Measurements from ENCODE around the gene LARP4. TPM values are rescaled to one million over a fixed set of nuclear protein-coding genes. Genes with fewer than 3 reads are reported as not detected.

Gene LARP4
- total and polyA plus RNA-seq, 9 of the 15 experiments (the other 6 are each of a cell fraction or from before 2014, with no cell fraction given), result 31.6 to 84.5 (median 52.4) TPM

DNA sequence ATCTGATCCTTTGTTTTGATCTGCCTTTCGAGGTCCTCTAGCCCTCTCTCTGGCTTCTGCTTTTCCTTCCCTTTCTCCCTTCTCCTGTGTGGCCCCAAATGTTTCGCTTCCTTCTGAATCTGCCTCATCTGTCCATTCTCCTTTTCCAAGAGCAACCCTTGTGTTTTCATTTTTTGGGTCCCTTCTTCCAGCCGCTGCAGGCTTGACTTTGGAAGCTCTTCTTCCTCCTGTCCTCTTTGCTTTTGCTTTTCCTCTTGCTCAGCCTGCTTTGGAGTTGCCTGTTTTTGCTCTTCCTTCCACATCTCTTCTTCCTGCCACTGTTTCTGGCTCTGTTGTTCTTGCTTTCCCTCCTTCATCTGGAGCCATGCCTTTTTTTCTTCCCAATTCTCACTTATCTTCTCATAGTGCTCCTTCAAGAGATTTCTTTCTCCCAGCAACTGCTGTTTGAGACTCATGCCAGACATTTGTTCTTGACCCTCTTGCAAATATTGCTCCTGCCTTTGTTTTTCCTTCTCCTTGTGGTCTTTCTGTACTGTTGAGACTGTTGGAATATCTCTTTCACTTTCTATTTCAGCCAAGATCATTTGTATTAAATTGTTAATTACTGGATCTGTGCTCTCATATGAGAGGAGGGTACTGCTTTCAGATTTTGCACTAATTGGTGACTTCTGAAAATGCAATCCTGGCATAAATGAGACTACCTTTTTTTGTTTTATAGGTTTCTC is 46.7 kb upstream of the LARP4 start:
- no peak overlapping the region for H3K9ac ChIP-seq (ENCODE audit: insufficient read depth in 1 of 2, low read depth in 2 of 2, low read length in 2 of 2)
- CTCF ChIA-PET (ENCODE audit: low intra/inter-chr PET ratio), result no interaction called here
- H3K4me1 ChIP-seq (replicated peaks in 1 of 2; ENCODE audit: control insufficient read depth in 2 of 2, insufficient read depth in 2 of 2, low read length in 2 of 2), result peaks cover 4 to 6% of the 10 kb centered on the region in 2 experiments; a peak in 4 of 5 replicates
- H3K27me3 ChIP-seq (ENCODE audit: control insufficient read depth in 2 of 2, insufficient read depth in 2 of 2, low read length in 2 of 2), result no peaks in the 10 kb centered on the region
- intact Hi-C loops (cut with micrococcal nuclease) (no loop called here), in situ Hi-C loops (cut with MboI) (no loop called here)
- BruUV-seq (replicated peaks), result no TSS peak
- no peak overlapping the region for H3K4me3 ChIP-seq
- TF ChIP-seq ZNF324 (CRISPR knock-in tag; IDR thresholded peaks at IDR 0.05) (no peak), C11orf30 (IDR thresholded peaks at IDR 0.05; ENCODE audit: low read depth) (peak; percentile 12; the same call in 1 of the 2 replicates)
- no peaks in the 10 kb centered on the region for H3K9me3 ChIP-seq (replicated peaks; ENCODE audit: control insufficient read depth, insufficient read depth, low read depth, low read length)
- 48% methylated on average over 3 of the region's 3 CpGs for WGBS (ENCODE audit: insufficient coverage, low coverage, missing lambda C conversion rate)
- FAIRE-seq, result no peak
- H3K4me2 ChIP-seq (ENCODE audit: insufficient read depth, low read length), result no peak overlapping the region
- H3K36me3 ChIP-seq (ENCODE audit: control insufficient read depth, insufficient read depth, low read length), result no peaks in the 10 kb centered on the region
- no peak overlapping the region for H3K27ac ChIP-seq (ENCODE audit: extremely low read depth, low read depth, low read length)
- POLR2A ChIA-PET, result interaction anchor here (0.9 to 1.0 kb wide), 2 partner anchors 23 to 51 kb away, joined by 3 read pairs; no protein-coding TSS in a partner anchor
- H3K9me1 ChIP-seq (ENCODE audit: control insufficient read depth, insufficient read depth, low read length), result no peaks in the 10 kb centered on the region
- DNase-seq (ENCODE audit: extremely low read depth in 1 of 4, low spot score in 3 of 4), result no peak
- no peaks in the 10 kb centered on the region for H3K79me2 ChIP-seq (ENCODE audit: control insufficient read depth, insufficient read depth, low read length)
- no peaks in the 10 kb centered on the region for H4K20me1 ChIP-seq (replicated peaks; ENCODE audit: control insufficient read depth, insufficient read depth, low read length)
- no peak for ATAC-seq
- H2AFZ ChIP-seq (ENCODE audit: low read depth, low read length), result peak overlapping the region; percentile 22; the same call in 1 of the 2 replicates

DNA sequence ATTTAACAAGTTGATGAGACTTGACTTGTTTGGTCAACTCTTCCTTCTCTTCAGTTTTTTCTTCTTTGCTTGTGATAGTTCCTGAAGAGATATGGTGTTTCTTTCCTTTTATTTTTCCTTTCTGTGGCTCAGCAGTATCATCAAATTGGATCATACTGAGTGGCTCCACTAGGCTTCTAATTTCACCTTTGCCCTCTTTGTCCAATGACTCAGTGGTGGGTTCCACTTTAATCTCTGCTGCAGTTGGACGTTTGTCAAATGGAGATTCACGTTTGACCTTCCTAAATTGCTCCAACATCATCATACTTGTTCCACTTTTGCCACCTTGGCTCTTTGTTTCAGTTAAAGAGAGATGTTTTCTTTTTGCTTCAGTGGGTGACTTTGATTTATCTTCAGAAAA is 45.8 kb upstream of the LARP4 start:
- H3K4me2 ChIP-seq (ENCODE audit: insufficient read depth, low read length), result no peak overlapping the region
- DNase-seq (ENCODE audit: extremely low read depth in 1 of 4, low spot score in 3 of 4) (peak in 2 of 4 experiments; percentile 15), ATAC-seq (no peak), FAIRE-seq (peak; percentile 59)
- BruUV-seq (replicated peaks), result no TSS peak
- no peaks in the 10 kb centered on the region for H4K20me1 ChIP-seq (replicated peaks; ENCODE audit: control insufficient read depth, insufficient read depth, low read length)
- no peak overlapping the region for H3K4me3 ChIP-seq
- no peaks in the 10 kb centered on the region for H3K79me2 ChIP-seq (ENCODE audit: control insufficient read depth, insufficient read depth, low read length)
- in situ Hi-C loops (cut with MboI) (no loop called here), intact Hi-C loops (cut with micrococcal nuclease) (no loop called here)
- H3K9me3 ChIP-seq (replicated peaks; ENCODE audit: control insufficient read depth, insufficient read depth, low read depth, low read length), result no peaks in the 10 kb centered on the region
- H3K9me1 ChIP-seq (ENCODE audit: control insufficient read depth, insufficient read depth, low read length), result no peaks in the 10 kb centered on the region
- no peaks in the 10 kb centered on the region for H3K36me3 ChIP-seq (ENCODE audit: control insufficient read depth, insufficient read depth, low read length)
- ChIA-PET CTCF (ENCODE audit: low intra/inter-chr PET ratio) (no interaction called here), POLR2A (interaction anchor here (1.0 kb wide), 1 partner anchor 22 kb away, joined by 3 read pairs; no protein-coding TSS in a partner anchor)
- H2AFZ ChIP-seq (ENCODE audit: low read depth, low read length), result no peak overlapping the region
- no peak overlapping the region for H3K27ac ChIP-seq (ENCODE audit: extremely low read depth, low read depth, low read length)
- no peaks in the 10 kb centered on the region for H3K27me3 ChIP-seq (ENCODE audit: control insufficient read depth in 2 of 2, insufficient read depth in 2 of 2, low read length in 2 of 2)
- H3K4me1 ChIP-seq (replicated peaks in 1 of 2; ENCODE audit: control insufficient read depth in 2 of 2, insufficient read depth in 2 of 2, low read length in 2 of 2), result peaks cover 4 to 6% of the 10 kb centered on the region in 2 experiments; a peak in 4 of 5 replicates
- no peak overlapping the region for H3K9ac ChIP-seq (ENCODE audit: insufficient read depth in 1 of 2, low read depth in 2 of 2, low read length in 2 of 2)
- WGBS (ENCODE audit: insufficient coverage, low coverage, missing lambda C conversion rate), result 7% methylated on average over 2 of the region's 2 CpGs
- TF ChIP-seq MAFF (IDR thresholded peaks at IDR 0.05; ENCODE audit: low read length) (no peak), CHCHD3 (CRISPR knock-in tag; IDR thresholded peaks at IDR 0.05) (no peak), ZFP1 (CRISPR knock-in tag; IDR thresholded peaks at IDR 0.05) (no peak), SOX6 (IDR thresholded peaks at IDR 0.05) (no peak), JUND (IDR thresholded peaks at IDR 0.05; ENCODE audit: borderline replicate concordance, low read depth, low read length) (0 out of 2 replicates have a peak, but pooled peaks have one; percentile 33), JUND (tag; IDR thresholded peaks at IDR 0.05; ENCODE audit: borderline replicate concordance, low read depth, low read length) (no peak), FOS (IDR thresholded peaks at IDR 0.05; ENCODE audit: extremely low read depth, insufficient read length) (no peak), MEF2D (tag; conservative IDR thresholded peaks at IDR 0.05; ENCODE audit: low read depth) (no peak), ZFP30 (CRISPR knock-in tag; IDR thresholded peaks at IDR 0.05; ENCODE audit: borderline replicate concordance) (no peak), ELF2 (CRISPR knock-in tag; IDR thresholded peaks at IDR 0.05) (no peak), TFAM (CRISPR knock-in tag; conservative IDR thresholded peaks at IDR 0.05) (no peak), NCOA2 (IDR thresholded peaks at IDR 0.05; ENCODE audit: partially characterized antibody in 2 of 2) (no peak)
- TF ChIP-seq, protein P1, sequence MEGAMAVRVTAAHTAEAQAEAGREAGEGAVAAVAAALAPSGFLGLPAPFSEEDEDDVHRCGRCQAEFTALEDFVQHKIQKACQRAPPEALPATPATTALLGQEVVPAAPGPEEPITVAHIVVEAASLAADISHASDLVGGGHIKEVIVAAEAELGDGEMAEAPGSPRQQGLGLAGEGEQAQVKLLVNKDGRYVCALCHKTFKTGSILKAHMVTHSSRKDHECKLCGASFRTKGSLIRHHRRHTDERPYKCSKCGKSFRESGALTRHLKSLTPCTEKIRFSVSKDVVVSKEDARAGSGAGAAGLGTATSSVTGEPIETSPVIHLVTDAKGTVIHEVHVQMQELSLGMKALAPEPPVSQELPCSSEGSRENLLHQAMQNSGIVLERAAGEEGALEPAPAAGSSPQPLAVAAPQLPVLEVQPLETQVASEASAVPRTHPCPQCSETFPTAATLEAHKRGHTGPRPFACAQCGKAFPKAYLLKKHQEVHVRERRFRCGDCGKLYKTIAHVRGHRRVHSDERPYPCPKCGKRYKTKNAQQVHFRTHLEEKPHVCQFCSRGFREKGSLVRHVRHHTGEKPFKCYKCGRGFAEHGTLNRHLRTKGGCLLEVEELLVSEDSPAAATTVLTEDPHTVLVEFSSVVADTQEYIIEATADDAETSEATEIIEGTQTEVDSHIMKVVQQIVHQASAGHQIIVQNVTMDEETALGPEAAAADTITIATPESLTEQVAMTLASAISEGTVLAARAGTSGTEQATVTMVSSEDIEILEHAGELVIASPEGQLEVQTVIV (CRISPR knock-in tag; IDR thresholded peaks at IDR 0.05; ENCODE audit: borderline replicate concordance), result no peak
